Endodermal cell (in vitro differentiated cells): ENCODE data around the gene RASL10B. TPM values are rescaled to one million over a fixed set of nuclear protein-coding genes. Genes with fewer than 3 reads are reported as not detected.

Experiments
- DNase-seq: peaks from one replicate; pipeline ENCODE4 v3.0.0-alpha.2; 2017
- H3K27ac ChIP-seq: 2 replicates; pipeline ENCODE4 v1.5.1; 2013; ENCODE audit warnings: mild to moderate bottlenecking, low read depth, low read length, moderate library complexity
- H3K27me3 ChIP-seq: 2 replicates; pipeline ENCODE4 v1.6.1; 2013; ENCODE audit warnings: mild to moderate bottlenecking, low read length, moderate library complexity; ENCODE audit not compliant: insufficient read depth, control insufficient read depth, poor library complexity, severe bottlenecking
- H3K36me3 ChIP-seq: 2 replicates; pipeline ENCODE4 v1.7.0; 2013; ENCODE audit warnings: mild to moderate bottlenecking, low read length, moderate library complexity; ENCODE audit not compliant: control insufficient read depth, insufficient read depth
- H3K4me1 ChIP-seq: one replicate; pipeline ENCODE4 v1.7.0; 2013; ENCODE audit warnings: low read length; ENCODE audit not compliant: control insufficient read depth, insufficient read depth
- H3K4me3 ChIP-seq: 2 replicates; pipeline ENCODE4 v1.5.1; 2013; ENCODE audit warnings: mild to moderate bottlenecking, low read length, moderate library complexity
- H3K9ac ChIP-seq: 2 replicates; pipeline ENCODE4 v1.6.1; 2013; ENCODE audit warnings: mild to moderate bottlenecking, low read length, moderate library complexity; ENCODE audit not compliant: poor library complexity, severe bottlenecking; ENCODE audit errors: extremely low read depth
- H3K9me3 ChIP-seq: 2 replicates; pipeline ENCODE4 v1.6.1; 2013; ENCODE audit warnings: mild to moderate bottlenecking, low read length, moderate library complexity; ENCODE audit not compliant: control insufficient read depth
- H3K27ac Mint-ChIP-seq: 2 replicates; pipeline ENCODE4 v1.8.0; 2020; ENCODE audit warnings: mixed read lengths
- H3K27me3 Mint-ChIP-seq: 2 replicates; pipeline ENCODE4 v1.8.0; 2021; ENCODE audit warnings: mild to moderate bottlenecking, mixed read lengths; ENCODE audit not compliant: insufficient read depth
- H3K36me3 Mint-ChIP-seq: 2 replicates; pipeline ENCODE4 v1.8.0; 2020; ENCODE audit warnings: low read depth, mixed read lengths
- H3K4me1 Mint-ChIP-seq: 2 replicates; pipeline ENCODE4 v1.8.0; 2020; ENCODE audit warnings: mixed read lengths
- H3K4me3 Mint-ChIP-seq: 2 replicates; pipeline ENCODE4 v1.8.0; 2020; ENCODE audit warnings: mild to moderate bottlenecking, moderate library complexity, mixed read lengths
- H3K9me3 Mint-ChIP-seq: 2 replicates; pipeline ENCODE4 v1.8.0; 2020; ENCODE audit warnings: mild to moderate bottlenecking, mixed read lengths
- CTCF ChIP-seq: fragments of 200-600 bp; sonication (generic); conservative IDR thresholded peaks from 2 replicates; pipeline ENCODE4 v1.5.0; 2021; ENCODE audit warnings: antibody characterized with exemption, mild to moderate bottlenecking
- whole genome bisulfite sequencing, 2 experiments: methylation state at CpG; one replicate each; pipeline versions ENCODE4 v1.1.5 to v1.1.7; 2013; ENCODE audit warnings: missing lambda C conversion rate in 2 of 2, mixed read lengths in 1 of 2; ENCODE audit not compliant: insufficient coverage in 1 of 2, insufficient read length in 1 of 2; 5-methylcytosine and 5-hydroxymethylcytosine counted together
- total RNA-seq, 2 donors: library from RNA; stranded (reverse); fragmentation: NEBNext Ultra II Directional in 1 of 2; extraction: Animal tissue kit (Norgen Biotek cat#: 25700) in 1 of 2; gene quantifications; 2 replicates in 1 of 2; 3 replicates in 1 of 2; pipeline ENCODE4 v1.2.1, GENCODE V29; 2021

RASL10B gene
- total RNA-seq, 2 donors from 2014 or later = 28.6 to 31.9 TPM

GRCh38 chr17:35791681-35792350 is 60.4 kb downstream of the RASL10B start:
- Mint-ChIP-seq H3K9me3 (no peaks in the 10 kb centered on the region), H3K4me1 (no peaks in the 10 kb centered on the region), H3K27ac (no peak overlapping the region), H3K4me3 (no peak overlapping the region), H3K36me3 (no peaks in the 10 kb centered on the region), H3K27me3 (peaks cover 79% of the 10 kb centered on the region)
- H3K4me1 ChIP-seq = no peaks in the 10 kb centered on the region
- DNase-seq = peak; percentile 39
- WGBS, 2 experiments = 69 to 74% methylated on average over 5 to 9 of the region's 9 CpGs
- peaks cover 84% of the 10 kb centered on the region for H3K27me3 ChIP-seq
- H3K36me3 ChIP-seq = no peaks in the 10 kb centered on the region
- TF ChIP-seq CTCF = no peak
- no peak overlapping the region for H3K9ac ChIP-seq
- H3K4me3 ChIP-seq = no peak overlapping the region
- no peaks in the 10 kb centered on the region for H3K9me3 ChIP-seq
- no peak overlapping the region for H3K27ac ChIP-seq

Other genes with a start within 250 kb of the RASL10B start
- not detected for gene SLFN12L, start 194.0 kb upstream of the RASL10B start, total RNA-seq
- gene SLFN14, start 170.8 kb upstream of the RASL10B start, total RNA-seq = not detected
- gene PEX12, start 153.1 kb upstream of the RASL10B start, total RNA-seq = 1 to 10 TPM; 4.0 to 4.8 TPM
- gene AP2B1, start 144.3 kb upstream of the RASL10B start, total RNA-seq = 100 to 1,000 TPM; 255 to 258 TPM
- gene GAS2L2, start 21.6 kb downstream of the RASL10B start, total RNA-seq = under 1 TPM in 1 of 2 donors, not detected in 1; 0.09 TPM
- not detected for gene C17orf50, start 29.2 kb downstream of the RASL10B start, total RNA-seq
- not detected for gene MMP28, start 64.0 kb downstream of the RASL10B start, total RNA-seq
- gene TAF15, start 77.8 kb downstream of the RASL10B start, total RNA-seq = 100 to 1,000 TPM; 230 to 247 TPM
- not detected for gene HEATR9, start 137.3 kb downstream of the RASL10B start, total RNA-seq
- not detected for gene CCL5, start 148.7 kb downstream of the RASL10B start, total RNA-seq
- 10 to 100 TPM in 1 of 2 donors, 1 to 10 TPM in 1; 5.3 to 14.2 TPM for gene RDM1, start 199.1 kb downstream of the RASL10B start, total RNA-seq
- not detected for gene LYZL6, start 212.1 kb downstream of the RASL10B start, total RNA-seq
- not detected for gene CCL16, start 249.9 kb downstream of the RASL10B start, total RNA-seq